Measurements from ENCODE around the gene HP.

HP gene

GRCh38 chr16:72025404-72026114, 28.7 kb upstream of the HP start:
- no peak for TF ChIP-seq CTCF (IDR thresholded peaks at IDR 0.05; ENCODE audit: control insufficient read depth, extremely low read depth, insufficient read depth)
- no peak overlapping the region for H3K4me3 ChIP-seq (ENCODE audit: low read depth, low read length)
- peak; percentile 3 for DNase-seq (ENCODE audit: low read depth)

- no peak for TF ChIP-seq CTCF (IDR thresholded peaks at IDR 0.05; ENCODE audit: control insufficient read depth, extremely low read depth, insufficient read depth)
- H3K4me3 ChIP-seq (ENCODE audit: low read depth, low read length), result no peak overlapping the region
- DNase-seq (ENCODE audit: low read depth), result no peak
Measured at GRCh38 chr16:72027669-72028378, 26.5 kb upstream of the HP start.

- DNase-seq (ENCODE audit: low read depth), result no peak
- H3K4me3 ChIP-seq (ENCODE audit: low read depth, low read length), result no peak overlapping the region
- no peak for TF ChIP-seq CTCF (IDR thresholded peaks at IDR 0.05; ENCODE audit: control insufficient read depth, extremely low read depth, insufficient read depth)
Measured at GRCh38 chr16:72029567-72030271, 24.6 kb upstream of the HP start.

GRCh38 chr16:72033437-72033836, 20.9 kb upstream of the HP start:
- no peak overlapping the region for H3K4me3 ChIP-seq (ENCODE audit: low read depth, low read length)
- no peak for DNase-seq (ENCODE audit: low read depth)
- TF ChIP-seq CTCF (IDR thresholded peaks at IDR 0.05; ENCODE audit: control insufficient read depth, extremely low read depth, insufficient read depth), result no peak

GRCh38 chr16:72036098-72036497, 18.2 kb upstream of the HP start:
- TF ChIP-seq CTCF (IDR thresholded peaks at IDR 0.05; ENCODE audit: control insufficient read depth, extremely low read depth, insufficient read depth), result no peak
- no peak overlapping the region for H3K4me3 ChIP-seq (ENCODE audit: low read depth, low read length)
- DNase-seq (ENCODE audit: low read depth), result no peak

- no peak for DNase-seq (ENCODE audit: low read depth)
Measured at GRCh38 chr16:72042157-72042660, 12.1 kb upstream of the HP start.

More at GRCh38 chr16:72042157-72042660, 12.1 kb upstream of the HP start:
- no peak for TF ChIP-seq CTCF (IDR thresholded peaks at IDR 0.05; ENCODE audit: control insufficient read depth, extremely low read depth, insufficient read depth)
- no peak overlapping the region for H3K4me3 ChIP-seq (ENCODE audit: low read depth, low read length)

Data from LNCaP clone FGC (cell line).